ENCODE results near the gene CABP1. TPM values are rescaled to one million over a fixed set of nuclear protein-coding genes. Genes with fewer than 3 reads are reported as not detected.
A peak's percentile ranks its signal among the peaks of the same experiment; 100 is the strongest.
"Not testable (repeated sequence)": the region's sequence is repeated elsewhere in the genome, so short reads cannot be mapped to it uniquely, and the experiment has no call there.

Gene CABP1
- not detected for total RNA-seq

- peaks cover 42% of the 10 kb centered on the region for H3K27me3 Mint-ChIP-seq
- ATAC-seq = peak; percentile 88
- no peaks in the 10 kb centered on the region for H3K36me3 Mint-ChIP-seq
- peaks cover 6% of the 10 kb centered on the region for H3K4me1 Mint-ChIP-seq
- DNase-seq = peak; percentile 67
- H3K4me3 Mint-ChIP-seq = peak within 1 kb of the TSS; percentile 45
- CTCF ChIA-PET = interaction anchor here (1.0 to 3.8 kb wide), 5 partner anchors 9 to 331 kb away, joined by 3 to 20 read pairs (median 7); partner anchors contain the start of gene POP5
- no peaks in the 10 kb centered on the region for H3K9me3 Mint-ChIP-seq (ENCODE audit: low read depth)
- H3K27ac Mint-ChIP-seq = no peak within 1 kb of the TSS
These were observed at the start of gene CABP1 for GRCh38 chr12:120639771-120640721. Gene CABP1, plus strand, starts transcription at chr12:120640626. Its CDS starts 60 bp downstream, at chr12:120640686.

- ATAC-seq = no peak
- no peak for DNase-seq
- H3K4me3 Mint-ChIP-seq = no peak overlapping the region
- H3K27me3 Mint-ChIP-seq = peaks cover 12% of the 10 kb centered on the region
- no peaks in the 10 kb centered on the region for H3K9me3 Mint-ChIP-seq (ENCODE audit: low read depth)
- no peak overlapping the region for H3K27ac Mint-ChIP-seq
- CTCF ChIA-PET = interaction anchor here (1.2 kb wide), 1 partner anchor 59 kb away, joined by 4 read pairs; no protein-coding TSS in a partner anchor
- no peaks in the 10 kb centered on the region for H3K4me1 Mint-ChIP-seq
- H3K36me3 Mint-ChIP-seq = no peaks in the 10 kb centered on the region
These were observed 49.6 kb upstream of the CABP1 start for GRCh38 chr12:120590741-120591407.

- Mint-ChIP-seq H3K36me3 (no peaks in the 10 kb centered on the region), H3K27ac (no peak overlapping the region), H3K27me3 (peaks cover 3% of the 10 kb centered on the region), H3K9me3 (ENCODE audit: low read depth) (no peaks in the 10 kb centered on the region), H3K4me3 (no peak overlapping the region), H3K4me1 (no peaks in the 10 kb centered on the region)
- CTCF ChIA-PET = interaction anchor here (1.2 kb wide), 1 partner anchor 57 kb away, joined by 4 read pairs; no protein-coding TSS in a partner anchor
- no peak for ATAC-seq
- DNase-seq = no peak
These were observed 48.0 kb upstream of the CABP1 start for GRCh38 chr12:120592121-120593049.

- H3K9me3 Mint-ChIP-seq (ENCODE audit: low read depth) = no peaks in the 10 kb centered on the region
- DNase-seq = no peak
- H3K4me3 Mint-ChIP-seq = no peak overlapping the region
- ATAC-seq = no peak
- H3K27me3 Mint-ChIP-seq = peaks cover 11% of the 10 kb centered on the region
- H3K4me1 Mint-ChIP-seq = no peaks in the 10 kb centered on the region
- CTCF ChIA-PET = interaction anchor here (1.0 kb wide), 1 partner anchor 375 kb away, joined by 3 read pairs; no protein-coding TSS in a partner anchor
- no peak overlapping the region for H3K27ac Mint-ChIP-seq
- H3K36me3 Mint-ChIP-seq = no peaks in the 10 kb centered on the region
These were observed 43.5 kb upstream of the CABP1 start for GRCh38 chr12:120596901-120597300.

- H3K4me1 Mint-ChIP-seq = no peaks in the 10 kb centered on the region
- CTCF ChIA-PET = interaction anchor here (0.7 to 1.7 kb wide), 2 partner anchors 49 to 52 kb away, joined by 3 read pairs; no protein-coding TSS in a partner anchor
- DNase-seq = no peak
These were observed 42.6 kb upstream of the CABP1 start for GRCh38 chr12:120597861-120598260.

GRCh38 chr12:120598674-120599463 is 41.6 kb upstream of the CABP1 start:
- no peak for ATAC-seq

More at GRCh38 chr12:120597861-120598260, 42.6 kb upstream of the CABP1 start:
- H3K4me3 Mint-ChIP-seq = no peak overlapping the region
- no peaks in the 10 kb centered on the region for H3K9me3 Mint-ChIP-seq (ENCODE audit: low read depth)
- H3K27me3 Mint-ChIP-seq = peaks cover 15% of the 10 kb centered on the region
- H3K27ac Mint-ChIP-seq = no peak overlapping the region
- no peak for ATAC-seq
- H3K36me3 Mint-ChIP-seq = no peaks in the 10 kb centered on the region

GRCh38 chr12:120599672-120600552 is 40.5 kb upstream of the CABP1 start:
- Mint-ChIP-seq H3K9me3 (ENCODE audit: low read depth) (no peaks in the 10 kb centered on the region), H3K27ac (no peak overlapping the region), H3K36me3 (no peaks in the 10 kb centered on the region), H3K27me3 (peaks cover 14% of the 10 kb centered on the region), H3K4me1 (no peaks in the 10 kb centered on the region), H3K4me3 (no peak overlapping the region)
- CTCF ChIA-PET = interaction anchor here (0.9 kb wide), 1 partner anchor 17 kb away, joined by 3 read pairs; no protein-coding TSS in a partner anchor
- ATAC-seq (no peak), DNase-seq (no peak)

More at GRCh38 chr12:120598674-120599463, 41.6 kb upstream of the CABP1 start:
- Mint-ChIP-seq H3K4me3 (no peak overlapping the region), H3K9me3 (ENCODE audit: low read depth) (no peaks in the 10 kb centered on the region), H3K27me3 (peaks cover 15% of the 10 kb centered on the region), H3K36me3 (no peaks in the 10 kb centered on the region), H3K27ac (no peak overlapping the region), H3K4me1 (no peaks in the 10 kb centered on the region)
- CTCF ChIA-PET = interaction anchor here (0.7 to 1.7 kb wide), 2 partner anchors 48 to 51 kb away, joined by 3 read pairs; no protein-coding TSS in a partner anchor
- no peak for DNase-seq

GRCh38 chr12:120602416-120602815 is 38.0 kb upstream of the CABP1 start:
- H3K9me3 Mint-ChIP-seq (ENCODE audit: low read depth); H3K27ac Mint-ChIP-seq; H3K4me3 Mint-ChIP-seq; H3K36me3 Mint-ChIP-seq; ATAC-seq; DNase-seq; H3K4me1 Mint-ChIP-seq: not testable (repeated sequence)
- CTCF ChIA-PET = interaction anchor here (0.7 to 1.6 kb wide), 2 partner anchors 17 to 29 kb away, joined by 3 to 4 read pairs; no protein-coding TSS in a partner anchor
- peaks cover 12% of the 10 kb centered on the region for H3K27me3 Mint-ChIP-seq

- Mint-ChIP-seq H3K27ac (no peak overlapping the region), H3K9me3 (ENCODE audit: low read depth) (no peaks in the 10 kb centered on the region), H3K4me3 (no peak overlapping the region), H3K27me3 (peaks cover 17% of the 10 kb centered on the region), H3K4me1 (no peaks in the 10 kb centered on the region), H3K36me3 (no peaks in the 10 kb centered on the region)
- DNase-seq (no peak), ATAC-seq (no peak)
- CTCF ChIA-PET = no interaction called here
These were observed 29.9 kb upstream of the CABP1 start for GRCh38 chr12:120610560-120610959.

- H3K27me3 Mint-ChIP-seq = peaks cover 17% of the 10 kb centered on the region
- not testable (repeated sequence) for ATAC-seq; H3K36me3 Mint-ChIP-seq; DNase-seq; H3K4me1 Mint-ChIP-seq; H3K4me3 Mint-ChIP-seq; H3K27ac Mint-ChIP-seq; H3K9me3 Mint-ChIP-seq (ENCODE audit: low read depth)
- CTCF ChIA-PET = interaction anchor here (1.3 kb wide), 1 partner anchor 35 kb away, joined by 3 read pairs; no protein-coding TSS in a partner anchor
These were observed 28.9 kb upstream of the CABP1 start for GRCh38 chr12:120611534-120611933.

GRCh38 chr12:120614848-120615247 is 25.6 kb upstream of the CABP1 start:
- Mint-ChIP-seq H3K4me1 (no peaks in the 10 kb centered on the region), H3K4me3 (no peak overlapping the region), H3K9me3 (ENCODE audit: low read depth) (no peaks in the 10 kb centered on the region), H3K27me3 (peaks cover 24% of the 10 kb centered on the region), H3K27ac (no peak overlapping the region), H3K36me3 (no peaks in the 10 kb centered on the region)
- ATAC-seq = no peak
- no peak for DNase-seq
- CTCF ChIA-PET = no interaction called here
